SU-DHL-6 (cell line): ENCODE measurements around the gene CCDC9.

ENCODE experiments used
- CTCF ChIP-seq: fragments of 200-600 bp; sonication (generic); IDR thresholded peaks from one replicate; pipeline ENCODE4 v1.5.1; 2017; ENCODE audit warnings: antibody characterized with exemption, mild to moderate bottlenecking, low read length, moderate library complexity; ENCODE audit not compliant: insufficient read depth, poor library complexity, severe bottlenecking
- EZH2phosphoT487 ChIP-seq: fragments of 200-600 bp; sonication (generic), shearing (Covaris generic); conservative IDR thresholded peaks from 2 replicates; pipeline ENCODE4 v1.6.1; 2018; ENCODE audit warnings: mild to moderate bottlenecking, antibody characterized with exemption, low read length, moderate library complexity, mixed read lengths

- TF ChIP-seq CTCF (no peak), EZH2phosphoT487 (no peak)
These were observed 27.2 kb downstream of the CCDC9 start for GRCh38 chr19:47283405-47284059.
